HL-60 (cell line): ENCODE data around the gene MED13L.
"Not testable (repeated sequence)": the region's sequence is repeated elsewhere in the genome, so short reads cannot be mapped to it uniquely, and the experiment has no call there.

Experiments used
- DNase-seq, 2 experiments: peaks; one replicate each; pipeline ENCODE4 v3.0.0-alpha.2; 2010 to 2020; ENCODE audit warnings: low read depth in 1 of 2, low spot score in 1 of 2
- H3K27ac ChIP-seq: fragments of 250-450 bp; sonication (Bioruptor Pico); replicated peaks from 2 replicates; pipeline ENCODE4 v1.5.1; 2020; ENCODE audit warnings: mild to moderate bottlenecking, moderate library complexity
- H3K27me3 ChIP-seq: fragments of 250-450 bp; sonication (Bioruptor Pico); 2 replicates; pipeline ENCODE4 v1.5.1; 2021; ENCODE audit warnings: mild to moderate bottlenecking, moderate library complexity; ENCODE audit not compliant: insufficient read depth, poor library complexity, severe bottlenecking
- H3K4me3 ChIP-seq: replicated peaks from 2 replicates; pipeline ENCODE4 v1.5.1; 2011; ENCODE audit warnings: mild to moderate bottlenecking, control low read depth, low read length; ENCODE audit not compliant: insufficient read depth
- CTCF ChIP-seq: IDR thresholded peaks from one replicate; pipeline ENCODE4 v1.5.1; 2011; ENCODE audit warnings: low read length, control low read depth, inconsistent platforms; ENCODE audit not compliant: insufficient read depth
- GABPA ChIP-seq: IDR thresholded peaks from 2 replicates; pipeline ENCODE4 v1.6.1; 2012; ENCODE audit warnings: low read depth
- POLR2AphosphoS5 ChIP-seq: IDR thresholded peaks from 2 replicates; pipeline ENCODE4 v1.6.1; 2012; ENCODE audit warnings: low read depth
- SPI1 ChIP-seq: IDR thresholded peaks from 2 replicates; pipeline ENCODE4 v1.6.1; 2012; ENCODE audit warnings: low read depth, mild to moderate bottlenecking, borderline replicate concordance
- TF ChIP-seq, protein P1 (sequence below): IDR thresholded peaks from 2 replicates; pipeline ENCODE4 v1.6.1; 2012; ENCODE audit warnings: low read depth; ENCODE audit not compliant: insufficient replicate concordance

Gene MED13L

GRCh38 chr12:116037941-116038837, 239.3 kb downstream of the MED13L start:
- H3K27me3 ChIP-seq, result no peaks in the 10 kb centered on the region
- TF ChIP-seq CTCF (no peak), GABPA (no peak), SPI1 (no peak), POLR2AphosphoS5 (no peak)
- TF ChIP-seq, protein P1, sequence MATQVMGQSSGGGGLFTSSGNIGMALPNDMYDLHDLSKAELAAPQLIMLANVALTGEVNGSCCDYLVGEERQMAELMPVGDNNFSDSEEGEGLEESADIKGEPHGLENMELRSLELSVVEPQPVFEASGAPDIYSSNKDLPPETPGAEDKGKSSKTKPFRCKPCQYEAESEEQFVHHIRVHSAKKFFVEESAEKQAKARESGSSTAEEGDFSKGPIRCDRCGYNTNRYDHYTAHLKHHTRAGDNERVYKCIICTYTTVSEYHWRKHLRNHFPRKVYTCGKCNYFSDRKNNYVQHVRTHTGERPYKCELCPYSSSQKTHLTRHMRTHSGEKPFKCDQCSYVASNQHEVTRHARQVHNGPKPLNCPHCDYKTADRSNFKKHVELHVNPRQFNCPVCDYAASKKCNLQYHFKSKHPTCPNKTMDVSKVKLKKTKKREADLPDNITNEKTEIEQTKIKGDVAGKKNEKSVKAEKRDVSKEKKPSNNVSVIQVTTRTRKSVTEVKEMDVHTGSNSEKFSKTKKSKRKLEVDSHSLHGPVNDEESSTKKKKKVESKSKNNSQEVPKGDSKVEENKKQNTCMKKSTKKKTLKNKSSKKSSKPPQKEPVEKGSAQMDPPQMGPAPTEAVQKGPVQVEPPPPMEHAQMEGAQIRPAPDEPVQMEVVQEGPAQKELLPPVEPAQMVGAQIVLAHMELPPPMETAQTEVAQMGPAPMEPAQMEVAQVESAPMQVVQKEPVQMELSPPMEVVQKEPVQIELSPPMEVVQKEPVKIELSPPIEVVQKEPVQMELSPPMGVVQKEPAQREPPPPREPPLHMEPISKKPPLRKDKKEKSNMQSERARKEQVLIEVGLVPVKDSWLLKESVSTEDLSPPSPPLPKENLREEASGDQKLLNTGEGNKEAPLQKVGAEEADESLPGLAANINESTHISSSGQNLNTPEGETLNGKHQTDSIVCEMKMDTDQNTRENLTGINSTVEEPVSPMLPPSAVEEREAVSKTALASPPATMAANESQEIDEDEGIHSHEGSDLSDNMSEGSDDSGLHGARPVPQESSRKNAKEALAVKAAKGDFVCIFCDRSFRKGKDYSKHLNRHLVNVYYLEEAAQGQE, result no peak
- H3K4me3 ChIP-seq, result no peak overlapping the region
- no peak overlapping the region for H3K27ac ChIP-seq
- no peak for DNase-seq

DNA sequence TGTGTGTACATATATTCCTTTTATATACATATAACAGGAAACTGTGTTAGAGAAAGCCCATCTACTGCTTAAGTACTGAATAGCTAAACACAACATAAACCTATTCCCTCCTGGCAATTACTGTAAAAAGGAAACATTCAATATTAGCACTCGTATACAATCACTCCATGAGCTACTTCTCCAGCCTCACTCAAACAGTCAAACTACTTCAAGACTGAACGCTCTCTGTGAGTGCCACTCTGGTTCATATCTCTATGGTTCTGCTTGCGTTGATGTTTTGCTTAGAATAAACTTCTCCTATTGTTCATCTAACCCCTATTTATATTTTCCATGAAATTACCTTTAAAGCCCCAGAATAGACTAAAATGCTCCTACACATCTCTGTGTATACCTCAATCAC, 243.7 kb downstream of the MED13L start:
- no peak for DNase-seq
- Histone ChIP-seq H3K27me3 (no peaks in the 10 kb centered on the region), H3K27ac (no peak overlapping the region), H3K4me3 (no peak overlapping the region)
- TF ChIP-seq CTCF (no peak), SPI1 (no peak)
- TF ChIP-seq, protein P1, result no peak

GRCh38 chr12:116031624-116032023, 245.9 kb downstream of the MED13L start:
- not testable (repeated sequence) for DNase-seq, H3K27ac ChIP-seq, H3K27me3 ChIP-seq, H3K4me3 ChIP-seq

GRCh38 chr12:116028619-116029018, 248.9 kb downstream of the MED13L start:
- no peaks in the 10 kb centered on the region for H3K27me3 ChIP-seq

More at GRCh38 chr12:116028619-116029018, 248.9 kb downstream of the MED13L start:
- Histone ChIP-seq H3K4me3 (no peak overlapping the region), H3K27ac (no peak overlapping the region)
- DNase-seq, result no peak
- TF ChIP-seq CTCF (no peak), SPI1 (no peak), GABPA (no peak), POLR2AphosphoS5 (no peak)
- TF ChIP-seq, protein P1, result no peak
